Loucy (cell line): ENCODE measurements around the gene MAP7D3.

Experiments
- CTCF ChIP-seq: fragments of 200-600 bp; sonication (generic); conservative IDR thresholded peaks from 2 replicates; pipeline ENCODE4 v1.5.1; 2014; ENCODE audit warnings: mild to moderate bottlenecking, antibody characterized with exemption, low read length
- EZH2phosphoT487 ChIP-seq: fragments of 200-600 bp; IDR thresholded peaks from 2 replicates; pipeline ENCODE4 v1.6.1; 2018; ENCODE audit warnings: antibody characterized with exemption, mild to moderate bottlenecking, moderate library complexity, borderline replicate concordance

GRCh38 chrX:136205882-136206380 is 45.3 kb downstream of the MAP7D3 start:
- TF ChIP-seq EZH2phosphoT487 (no peak), CTCF (no peak)
